Tibial nerve (tissue), 4 donors: ENCODE results near the gene CC2D2B.

ENCODE experiments used
- CTCF ChIP-seq, 5 experiments: fragments of 200-600 bp in 3 of 5; fragments of 450-650 bp in 2 of 5; sonication (generic) in 3 of 5; IDR thresholded peaks; one replicate each; pipeline ENCODE4 v1.5.1; 2016 to 2019; ENCODE audit warnings: antibody characterized with exemption in 5 of 5, mild to moderate bottlenecking in 3 of 5, moderate library complexity in 2 of 5
- EP300 ChIP-seq, 2 donors: sonication (generic); formaldehyde crosslinking; IDR thresholded peaks; one replicate each; pipeline ENCODE4 v1.6.1; 2017; ENCODE audit warnings: antibody characterized with exemption in 2 of 2, mild to moderate bottlenecking in 1 of 2
- POLR2A ChIP-seq, 2 donors: fragments of 450-650 bp; IDR thresholded peaks; one replicate each; pipeline ENCODE4 v1.6.1; 2017; ENCODE audit warnings: antibody characterized with exemption in 2 of 2, mild to moderate bottlenecking in 2 of 2, moderate library complexity in 2 of 2

DNA sequence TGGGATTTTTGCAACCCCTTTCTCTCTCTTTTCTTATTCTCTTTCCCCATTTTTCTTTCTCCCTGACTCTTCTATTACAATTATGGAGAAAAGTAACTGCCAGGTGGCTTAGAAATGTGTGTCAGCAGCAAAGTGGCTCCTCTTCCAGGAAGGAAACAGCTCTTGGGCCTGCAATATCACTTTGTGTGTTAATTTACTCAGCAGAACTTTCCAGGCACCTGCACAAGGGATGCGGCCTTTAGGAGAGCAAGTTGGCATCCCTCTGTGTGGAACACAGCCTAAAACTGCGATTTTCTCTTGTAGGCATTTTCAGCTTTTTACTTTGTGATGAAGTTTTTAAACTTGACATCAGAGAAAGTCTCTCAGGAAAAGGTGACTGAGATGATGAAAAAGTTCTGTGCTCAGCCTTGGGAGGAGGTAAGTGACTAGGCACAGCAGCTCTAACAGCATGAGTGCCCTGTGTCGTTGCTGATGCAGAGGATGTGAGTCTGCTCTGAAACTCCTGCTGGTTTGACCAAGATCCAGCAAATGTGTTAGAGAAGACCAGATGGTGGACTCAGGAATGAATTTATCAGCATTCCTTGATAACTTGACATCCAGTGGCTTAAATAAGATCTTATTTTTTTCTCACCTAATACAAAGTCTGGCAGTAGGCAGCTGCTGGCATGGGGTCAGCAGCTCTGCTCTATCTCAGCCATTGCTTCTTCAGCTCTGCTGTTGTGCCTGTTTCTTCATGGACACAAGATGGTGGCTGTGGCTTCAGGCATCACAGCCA lies 47.4 kb upstream of the CC2D2B start:
- TF ChIP-seq CTCF (IDR thresholded peaks at IDR 0.05) = no peak
- TF ChIP-seq EP300 (IDR thresholded peaks at IDR 0.05) = no peak
- no peak for TF ChIP-seq POLR2A (IDR thresholded peaks at IDR 0.05)
